SIG-M5 treated with dmso at 0.1 percent for 504 hours (cell line): ENCODE measurements around the gene C1QTNF3.
A peak's percentile ranks its signal among the peaks of the same experiment; 100 is the strongest.
"Not testable (repeated sequence)": the region's sequence is repeated elsewhere in the genome, so short reads cannot be mapped to it uniquely, and the experiment has no call there.

ENCODE experiments used
- DNase-seq: peaks from one replicate; lab custom pipeline; 2025; ENCODE audit not compliant: unreplicated experiment; lab: John Stamatoyannopoulos, UW

C1QTNF3 gene

DNA sequence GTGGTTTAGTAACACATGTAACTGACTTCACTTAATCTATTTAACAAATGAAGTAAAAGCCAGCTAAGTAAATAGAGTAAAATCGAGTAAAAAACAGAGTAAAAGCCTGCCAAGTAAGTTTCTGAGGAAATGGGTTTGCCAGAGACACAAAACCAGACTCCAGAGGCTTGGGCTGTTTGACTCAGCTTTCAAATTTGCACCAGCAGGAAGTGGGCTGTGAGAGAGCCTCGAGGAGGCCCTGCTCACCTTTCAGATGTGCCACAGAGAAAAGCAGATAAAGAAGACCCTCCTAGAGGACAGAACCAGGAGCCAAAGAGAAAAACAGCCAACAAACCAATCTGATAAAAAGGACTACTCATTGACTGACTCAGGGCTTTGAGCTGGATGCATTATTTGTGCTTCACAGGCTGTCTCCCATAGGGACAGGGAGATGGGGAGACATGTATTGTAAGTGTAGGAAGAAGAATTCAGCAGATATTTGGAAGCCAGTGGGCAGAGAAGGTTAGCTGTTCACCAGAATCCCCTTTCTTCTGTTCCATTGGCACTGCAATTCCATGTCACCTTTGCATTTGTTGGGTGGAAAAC lies 20.8 kb downstream of the C1QTNF3 start:
- DNase-seq = no peak

DNA sequence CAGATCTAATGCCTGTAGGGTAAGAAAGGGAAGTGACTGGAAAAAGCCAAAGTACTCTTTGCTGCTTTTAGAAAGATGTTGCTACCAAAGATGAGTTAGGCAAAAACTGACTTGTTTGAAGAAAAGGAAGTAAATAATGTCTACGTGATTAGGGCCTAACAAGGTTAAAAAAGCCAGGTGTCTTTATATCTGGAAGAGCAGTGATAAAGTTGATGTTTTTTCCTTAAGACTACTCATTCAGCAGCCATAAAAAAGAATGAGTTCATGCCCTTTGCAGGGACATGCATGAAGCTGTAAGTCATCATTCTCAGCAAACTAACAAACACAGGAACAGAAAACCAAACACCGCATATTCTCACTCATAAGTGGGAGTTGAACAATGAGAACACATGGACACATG lies 21.7 kb downstream of the C1QTNF3 start:
- DNase-seq = no peak

DNA sequence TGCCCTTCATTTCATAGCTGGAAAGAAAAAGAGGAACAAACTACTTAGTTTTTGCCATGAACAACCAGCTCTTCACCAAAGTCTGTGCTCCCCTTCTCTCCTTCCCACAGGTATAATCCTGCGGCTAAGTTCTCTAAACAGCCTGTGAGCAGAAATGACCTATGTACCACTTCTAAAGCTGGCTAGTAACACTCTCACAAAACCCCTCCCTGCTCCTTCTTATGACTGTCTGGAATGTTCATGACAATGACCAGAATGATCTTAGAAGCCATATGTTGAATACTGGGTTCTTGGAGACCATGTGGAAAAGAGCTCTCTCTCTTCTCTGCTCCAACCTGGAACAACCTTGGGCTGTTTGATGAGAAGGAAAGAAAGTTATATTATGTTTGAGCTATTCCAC lies 22.3 kb downstream of the C1QTNF3 start:
- DNase-seq = no peak

DNA sequence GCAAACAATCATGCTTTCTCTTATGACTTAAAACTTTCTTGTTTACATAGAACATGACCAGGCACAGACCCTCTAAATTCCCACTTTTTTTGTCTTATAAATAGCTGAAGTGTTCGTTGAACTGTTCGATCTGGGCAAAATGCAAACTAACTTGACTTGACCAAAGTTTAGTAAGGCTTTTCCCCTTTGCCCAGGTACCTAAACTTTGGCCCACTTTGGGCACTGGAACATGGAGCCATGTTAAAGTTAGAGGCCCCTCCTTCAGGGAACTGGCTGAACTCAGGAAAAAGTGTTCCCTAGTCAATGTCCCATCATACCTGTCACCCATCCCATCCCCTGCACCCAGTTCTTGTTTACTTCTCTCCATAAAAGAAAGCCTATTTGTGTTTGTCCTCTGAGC lies 25.8 kb downstream of the C1QTNF3 start:
- no peak for DNase-seq

DNA sequence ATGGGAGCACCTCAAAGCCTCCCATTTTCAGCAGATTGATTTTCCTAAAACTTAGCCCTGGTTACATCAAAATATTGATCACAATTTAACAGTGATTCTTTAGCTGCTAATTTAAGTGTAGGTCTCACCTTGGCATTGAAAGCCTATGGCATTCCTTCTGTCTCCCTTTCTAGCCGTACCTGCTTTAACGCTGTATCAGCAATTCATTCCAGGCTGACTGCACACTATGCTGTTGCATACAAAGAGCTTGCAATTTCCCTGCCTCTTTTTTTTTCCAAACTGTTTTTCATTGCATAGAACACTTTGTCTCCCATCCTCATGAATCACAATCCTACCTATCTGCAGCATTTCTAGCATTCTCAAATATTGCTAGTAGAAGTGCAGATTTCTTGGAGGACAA lies 26.3 kb downstream of the C1QTNF3 start:
- DNase-seq = no peak

DNA sequence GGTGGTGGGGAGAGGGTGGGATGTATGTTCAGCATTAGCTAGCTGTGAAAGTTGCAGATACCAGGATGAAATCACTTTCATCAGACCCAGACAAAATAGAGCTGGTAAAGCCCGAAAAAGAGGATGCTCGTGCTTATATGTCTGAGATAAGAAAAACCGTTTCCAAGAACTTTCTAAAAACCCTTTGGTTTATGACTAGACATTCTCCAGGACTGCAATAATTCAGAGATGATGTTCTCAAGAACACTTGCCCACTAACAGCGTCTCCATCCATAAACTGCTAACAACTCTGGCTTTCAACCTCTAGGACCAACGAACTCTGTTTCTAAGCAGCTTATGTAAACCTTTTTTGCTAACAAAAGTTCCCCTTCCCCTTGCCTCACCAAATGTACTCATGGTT lies 26.8 kb downstream of the C1QTNF3 start:
- DNase-seq = no peak

DNA sequence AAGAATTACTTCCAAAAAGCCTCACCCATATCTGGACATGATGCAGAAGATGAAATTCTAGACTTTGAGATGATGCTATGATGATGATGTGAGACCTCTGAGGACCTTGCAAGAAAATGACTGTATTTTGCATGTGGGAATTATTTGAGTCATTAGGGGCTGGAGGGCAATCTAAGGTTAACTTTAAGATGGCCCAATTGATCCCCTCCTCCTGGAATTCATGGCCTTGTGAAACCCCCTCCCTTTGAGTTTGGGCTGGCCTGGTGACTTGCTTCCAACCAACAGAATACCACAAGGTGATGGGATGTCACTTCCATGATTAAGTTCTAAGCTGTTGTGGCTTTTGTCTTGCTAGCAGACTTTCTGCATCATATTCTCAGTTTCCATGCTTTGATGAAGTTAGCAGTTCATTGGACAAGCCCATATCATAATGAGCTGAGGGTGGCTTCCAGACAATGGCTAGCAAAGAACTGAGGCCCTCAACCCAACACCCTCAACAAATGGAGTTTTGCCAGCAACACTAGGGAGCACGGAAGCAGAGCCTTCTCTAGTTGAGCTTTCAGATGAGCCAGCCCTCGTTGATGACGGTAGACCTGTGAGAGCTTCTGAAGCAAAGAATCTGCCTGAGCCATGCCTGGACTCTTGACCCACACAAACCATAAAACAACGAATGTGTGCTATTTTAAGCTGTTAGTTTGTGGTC lies 27.7 kb downstream of the C1QTNF3 start:
- DNase-seq = no peak

DNA sequence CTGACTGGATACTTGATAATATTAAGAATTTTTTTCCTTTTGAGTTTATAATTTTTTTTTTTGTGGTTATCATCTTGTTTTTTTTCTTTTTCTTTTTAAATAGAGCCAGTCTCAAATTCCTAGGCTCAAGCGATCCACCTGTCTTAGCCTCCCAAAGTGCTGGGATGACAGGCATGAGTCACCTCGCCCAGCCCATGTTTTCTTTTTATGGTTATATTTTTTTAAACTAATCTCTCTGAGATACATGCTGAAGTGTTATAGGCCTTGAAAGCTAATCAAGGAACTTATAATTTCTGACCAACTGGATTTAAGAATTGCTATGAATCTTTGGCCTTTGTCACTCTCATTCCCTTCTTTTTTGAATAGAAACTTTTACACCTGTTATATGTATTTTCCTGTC lies 28.4 kb downstream of the C1QTNF3 start:
- DNase-seq = no peak

DNA sequence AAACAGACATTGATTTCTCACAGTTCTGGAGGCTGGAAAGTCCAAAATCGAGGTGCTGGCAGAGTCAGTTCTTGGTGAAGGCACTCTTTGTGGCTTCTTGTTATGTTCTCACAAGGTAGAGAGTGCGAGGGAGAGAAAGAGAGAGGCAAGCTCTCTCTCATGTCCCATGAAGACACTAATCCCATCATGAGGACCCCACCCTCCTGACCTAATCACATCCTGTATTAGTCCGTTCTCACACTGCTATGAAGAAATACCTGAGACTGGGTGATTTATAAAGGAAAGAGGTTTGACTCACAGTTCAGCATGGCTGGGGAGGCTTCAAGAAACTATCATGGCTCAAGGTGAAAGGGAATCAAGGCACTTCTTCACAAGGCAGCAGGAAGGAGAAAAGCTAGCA lies 29.5 kb downstream of the C1QTNF3 start:
- DNase-seq = no peak

DNA sequence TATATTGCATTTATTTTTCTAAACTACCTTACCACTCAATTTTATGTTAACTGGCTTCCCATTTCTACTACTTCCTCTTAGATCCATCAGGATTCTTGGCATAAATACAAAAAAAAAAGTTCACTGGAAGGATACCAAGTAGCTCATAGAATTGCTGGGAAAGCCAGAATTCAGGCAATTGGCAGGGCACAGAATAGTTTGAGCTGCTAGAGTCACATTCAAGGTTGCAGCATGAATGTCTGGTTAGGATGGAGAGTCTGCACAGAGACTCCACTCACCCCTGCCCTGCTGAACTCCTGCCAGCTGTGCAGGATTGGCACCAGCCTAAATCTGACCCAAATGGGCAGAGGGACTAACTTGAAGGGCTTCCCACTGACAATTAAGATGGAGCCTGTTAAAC lies 30.2 kb downstream of the C1QTNF3 start:
- no peak for DNase-seq

DNA sequence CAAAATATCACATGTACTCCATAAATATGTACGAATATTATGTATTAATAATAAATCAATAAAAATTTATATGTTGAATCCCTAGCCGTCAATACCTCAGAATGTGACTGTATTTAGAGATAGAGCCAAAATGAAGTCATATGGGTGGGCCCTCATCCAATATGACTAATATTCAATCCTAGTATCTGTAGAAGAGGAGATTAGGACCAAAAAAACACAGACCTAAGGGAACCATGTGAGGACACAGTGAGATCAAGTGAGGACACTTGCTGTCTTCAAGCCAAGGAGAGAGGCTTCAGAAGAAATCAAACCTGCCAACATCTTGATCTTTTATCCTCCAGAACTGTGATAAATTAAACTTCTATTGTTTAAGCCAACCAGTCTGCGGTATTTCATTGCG lies 31.5 kb downstream of the C1QTNF3 start:
- no peak for DNase-seq

DNA sequence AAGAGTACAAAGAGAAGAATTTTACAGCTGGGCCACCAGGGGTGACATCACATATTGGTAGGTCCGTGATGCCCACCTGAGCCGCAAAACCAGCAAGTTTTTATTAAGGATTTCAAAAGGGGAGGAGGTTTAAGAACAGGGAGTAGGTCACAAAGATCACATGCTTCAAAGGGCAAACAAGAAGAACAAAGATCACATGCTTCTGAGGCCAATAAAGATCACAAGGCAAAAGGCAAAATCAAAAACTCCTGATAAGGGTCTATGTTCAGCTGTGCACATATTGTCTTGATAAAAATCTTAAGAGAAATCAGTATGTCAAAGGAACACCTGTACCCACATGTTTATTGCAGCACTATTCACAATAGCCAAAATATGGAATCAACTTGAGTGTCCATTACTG lies 32.9 kb downstream of the C1QTNF3 start:
- not testable (repeated sequence) for DNase-seq

DNA sequence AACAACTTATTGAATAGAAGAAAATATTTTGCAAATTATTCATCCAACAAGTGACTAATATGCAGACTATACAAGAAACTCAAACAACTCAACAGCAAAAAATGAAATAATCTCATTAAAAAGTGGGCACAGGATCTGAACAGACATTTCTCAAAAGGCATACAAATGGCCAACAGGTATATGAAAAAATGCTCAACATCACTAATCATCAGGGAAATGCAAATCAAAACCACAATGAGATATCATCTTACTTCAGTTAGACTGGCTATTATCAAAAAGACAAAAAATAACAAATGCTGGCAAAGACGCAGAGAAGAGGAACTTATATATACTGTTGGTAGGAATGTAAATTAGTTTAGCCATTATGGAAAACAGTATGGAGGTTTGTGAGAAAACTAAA lies 33.4 kb downstream of the C1QTNF3 start:
- no peak for DNase-seq

DNA sequence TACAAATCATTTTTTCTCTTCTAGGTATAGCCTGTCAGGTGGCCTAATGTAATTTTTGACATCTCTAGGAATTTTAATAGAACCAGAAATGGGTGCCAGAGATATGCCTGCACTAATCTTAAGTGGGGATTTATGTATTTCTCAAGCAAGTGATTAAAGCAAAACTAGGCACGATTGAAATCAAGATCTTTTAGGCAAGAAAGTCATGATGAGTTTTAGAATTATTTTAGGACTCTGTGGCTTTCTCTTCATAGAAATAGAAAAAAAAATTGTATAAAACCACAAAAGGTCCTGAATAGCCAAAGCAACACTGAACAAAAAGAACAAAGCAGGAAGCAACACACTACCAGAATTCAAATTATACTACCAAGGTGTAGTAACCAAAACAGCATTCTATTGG lies 34.2 kb downstream of the C1QTNF3 start:
- no peak for DNase-seq

DNA sequence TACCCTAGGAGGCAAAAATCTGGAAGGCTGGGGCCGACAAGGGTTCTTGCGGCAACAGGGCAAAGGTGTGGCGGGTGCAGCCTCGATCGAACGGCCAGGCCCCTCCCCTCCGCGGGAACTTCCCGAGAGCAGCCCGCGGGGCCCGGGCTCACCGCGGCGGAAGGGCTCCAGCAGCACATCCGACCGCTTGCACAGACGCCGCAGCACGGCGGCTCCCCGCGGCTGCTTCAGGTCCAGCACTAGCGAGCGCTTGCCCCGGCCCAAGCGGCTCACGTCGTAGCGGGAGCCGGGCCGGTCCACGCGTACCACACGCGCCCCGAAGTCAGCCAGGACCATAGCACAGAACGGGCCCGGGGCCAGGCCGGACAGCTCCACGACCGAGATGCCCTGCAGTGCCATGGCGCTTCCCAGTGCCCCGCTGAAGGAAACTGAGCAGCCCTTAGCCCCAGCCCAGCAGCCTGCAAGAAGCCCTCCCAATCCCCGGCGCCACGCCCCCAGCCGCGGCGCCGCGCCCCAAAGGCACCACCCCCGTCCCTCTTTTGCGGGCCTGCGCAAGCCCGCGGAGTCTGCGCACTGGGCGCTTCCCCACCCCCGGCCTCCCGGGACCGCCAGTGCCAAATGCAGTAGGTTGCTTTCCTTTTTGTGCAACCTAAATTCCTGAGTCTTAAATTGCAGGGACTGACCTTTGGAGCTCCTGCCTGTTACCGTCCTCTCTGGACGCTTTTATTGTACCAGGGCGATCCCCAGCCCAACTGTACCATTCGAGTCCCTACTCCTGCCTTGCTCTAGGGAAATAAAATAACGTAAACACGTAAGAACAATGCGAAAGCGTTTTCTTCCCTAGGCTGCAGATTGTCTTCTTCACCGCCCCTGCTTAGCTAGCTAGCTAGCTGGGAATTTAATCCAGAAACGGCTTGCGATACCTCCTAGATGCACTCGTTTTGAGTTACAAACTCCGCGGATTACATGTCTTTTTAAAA lies 35.1 kb downstream of the C1QTNF3 start, which contains the start of gene AMACR:
TSS of gene AMACR (minus strand) at position 430 of the 980 bp plus-strand sequence. CDS start at position 399, 31 bp downstream.
- DNase-seq = peak; percentile 87

DNA sequence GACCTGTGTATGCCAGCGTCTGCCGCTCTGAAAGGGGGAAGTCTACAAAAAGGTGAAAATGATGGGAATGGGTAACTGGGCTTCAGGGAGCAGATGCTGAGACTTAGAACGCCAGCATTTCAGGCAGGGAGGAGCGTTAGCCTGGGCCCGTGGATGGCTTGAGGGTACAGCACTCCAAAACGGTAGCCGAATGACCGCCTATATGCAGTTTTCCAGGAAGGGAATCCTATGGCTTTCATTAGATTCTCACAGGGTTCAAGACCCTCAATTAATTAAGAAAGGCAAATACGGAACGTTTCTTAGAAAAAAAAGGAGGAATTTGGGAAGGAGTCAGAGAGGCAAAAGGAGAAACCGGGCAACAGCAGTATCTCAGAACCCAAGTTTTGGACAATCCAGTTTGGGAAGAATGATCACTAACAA lies 35.8 kb downstream of the C1QTNF3 start:
- DNase-seq = peak; percentile 20

DNA sequence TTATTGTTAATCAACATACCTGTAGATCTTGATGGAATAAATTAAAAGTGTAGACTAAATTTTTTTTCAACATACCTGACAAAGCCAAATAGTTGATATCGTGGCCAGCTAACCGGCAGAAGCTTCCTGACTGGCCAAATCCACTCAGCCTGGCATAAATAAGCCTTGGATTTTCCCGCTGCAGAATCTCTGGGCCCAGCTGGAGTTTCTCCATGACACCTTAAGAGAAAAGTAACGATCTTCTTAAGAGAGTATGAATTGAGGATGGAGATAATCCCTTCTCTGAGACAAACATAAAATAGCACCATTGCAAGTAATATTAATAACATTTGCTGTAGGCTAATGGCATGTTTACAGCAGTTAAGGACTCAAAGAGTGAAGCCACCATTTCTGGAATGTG lies 37.3 kb downstream of the C1QTNF3 start:
- no peak for DNase-seq

DNA sequence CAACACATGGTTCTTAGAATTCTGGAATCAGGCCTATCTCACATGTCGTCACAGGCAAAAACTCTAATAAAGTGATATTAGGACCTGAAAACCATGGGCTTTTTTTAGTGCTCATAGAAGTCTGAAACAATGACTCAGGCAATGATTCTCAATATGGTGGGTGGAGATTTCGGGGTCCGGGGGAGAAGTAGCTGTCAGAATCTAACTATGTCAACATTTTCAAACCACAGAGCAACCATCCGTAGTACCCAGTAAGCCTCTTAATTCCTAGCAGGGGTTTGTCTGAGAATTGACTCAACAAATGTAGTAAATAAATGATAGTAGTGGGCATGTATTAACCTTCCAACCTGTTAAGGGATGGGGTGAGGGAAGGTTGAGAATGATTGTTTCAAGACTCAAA lies 37.8 kb downstream of the C1QTNF3 start:
- peak; percentile 7 for DNase-seq

DNA sequence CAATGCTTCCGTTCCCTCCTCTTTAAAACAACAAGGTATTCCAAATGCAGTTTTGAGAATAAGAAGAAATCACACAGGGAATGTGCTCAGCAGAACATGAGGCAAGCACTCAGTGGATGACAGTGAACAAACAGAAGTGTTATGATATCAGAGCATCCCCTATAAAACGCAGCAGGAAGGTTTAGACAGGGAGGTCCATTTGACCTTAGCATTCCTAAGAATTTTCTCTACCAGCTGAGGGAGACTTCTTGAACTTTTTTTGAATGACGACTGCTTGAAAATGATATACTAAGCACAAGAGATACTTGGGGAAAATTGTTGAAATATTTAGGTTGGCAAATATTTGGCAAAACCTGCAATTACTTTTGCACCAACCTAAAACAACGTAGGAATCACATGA lies 39.1 kb downstream of the C1QTNF3 start:
- DNase-seq = no peak

DNA sequence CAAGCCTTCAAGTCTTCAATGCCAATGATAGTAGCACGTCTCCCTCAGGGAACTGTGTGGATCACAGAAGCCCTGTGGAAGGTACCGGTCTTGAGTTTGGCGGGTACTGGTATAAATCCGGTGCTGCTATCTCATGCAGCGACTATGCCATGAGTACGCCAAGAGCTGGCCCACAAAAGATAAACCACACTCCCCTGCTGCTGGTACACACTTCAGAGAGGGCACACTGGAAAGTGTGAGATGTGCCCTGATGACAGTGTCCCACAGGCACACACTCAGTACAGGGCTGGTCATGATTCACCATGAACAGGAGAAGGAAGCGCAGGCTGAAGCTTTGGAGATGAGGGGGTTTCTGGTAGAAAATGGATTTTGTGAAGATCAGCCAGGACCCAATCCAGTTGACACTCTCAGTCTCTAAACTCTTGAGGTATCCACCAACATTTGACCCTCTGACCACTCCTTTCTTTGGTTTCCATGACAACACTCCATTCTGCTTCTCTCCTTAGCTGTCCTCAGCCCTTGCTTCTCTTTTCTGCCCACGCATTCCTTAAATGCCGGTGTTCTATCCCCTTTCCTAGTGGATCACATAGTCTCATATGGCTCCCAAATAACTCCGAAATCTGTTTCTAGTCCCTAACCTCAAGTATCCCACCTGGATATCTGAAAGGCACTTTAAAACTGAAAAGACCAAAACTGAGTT lies 40.2 kb downstream of the C1QTNF3 start:
- no peak for DNase-seq

DNA sequence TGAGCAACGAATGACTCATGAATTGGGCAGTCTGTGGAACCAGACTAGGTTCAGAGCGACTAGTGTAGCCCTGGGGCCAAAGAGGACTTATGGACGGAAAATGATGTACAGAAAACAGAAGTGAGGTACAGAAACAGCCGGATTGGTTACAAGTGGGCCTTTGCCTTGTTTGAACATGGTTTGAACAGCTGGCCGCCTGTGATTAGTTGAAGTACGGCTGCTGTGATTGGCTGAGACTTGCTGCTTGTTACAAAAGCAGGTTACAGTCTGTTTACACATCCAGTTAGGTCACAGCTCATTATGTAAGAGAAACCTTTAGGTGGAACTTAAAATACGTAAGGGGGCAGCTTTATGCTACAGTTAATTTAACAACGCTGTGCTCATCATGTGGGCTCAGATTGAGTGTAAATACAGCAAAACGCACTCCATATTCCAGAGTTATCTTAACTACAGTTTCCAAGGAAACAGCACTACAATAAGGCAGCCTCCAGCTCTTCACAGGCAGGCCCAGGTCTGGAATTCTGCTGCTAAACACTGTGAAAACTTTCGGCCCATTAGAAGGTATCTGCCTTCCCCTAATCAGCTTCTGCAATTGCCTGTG lies 41.7 kb downstream of the C1QTNF3 start:
- DNase-seq = peak; percentile 24
